HG02885 (cell line): ENCODE measurements around the gene PDZRN3.

Source experiments
- ATAC-seq: cut with Tn5 transposase; IDR thresholded peaks from one replicate; pipeline ENCODE4 v1.9.1; 2021; ENCODE audit warnings: mild to moderate bottlenecking; ENCODE audit not compliant: unreplicated experiment, poor library complexity

PDZRN3 gene

DNA sequence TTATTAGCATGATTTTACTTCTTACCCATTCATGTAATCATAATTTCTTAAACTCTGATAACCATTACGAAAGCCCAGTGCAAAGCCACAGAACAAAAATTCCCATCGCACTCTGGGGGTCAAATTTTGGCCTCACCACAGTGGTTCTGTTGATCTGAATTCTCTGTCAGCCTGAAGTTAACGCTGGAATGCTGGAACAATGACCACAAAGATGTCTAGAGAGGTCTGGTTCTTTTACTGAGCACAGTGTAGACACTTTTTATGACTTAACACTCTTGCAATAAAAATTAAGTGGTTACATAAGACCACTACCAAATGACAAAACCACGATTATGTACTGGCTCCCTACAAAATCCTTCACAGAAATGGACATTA lies 94.7 kb downstream of the PDZRN3 start:
- ATAC-seq: no peak

DNA sequence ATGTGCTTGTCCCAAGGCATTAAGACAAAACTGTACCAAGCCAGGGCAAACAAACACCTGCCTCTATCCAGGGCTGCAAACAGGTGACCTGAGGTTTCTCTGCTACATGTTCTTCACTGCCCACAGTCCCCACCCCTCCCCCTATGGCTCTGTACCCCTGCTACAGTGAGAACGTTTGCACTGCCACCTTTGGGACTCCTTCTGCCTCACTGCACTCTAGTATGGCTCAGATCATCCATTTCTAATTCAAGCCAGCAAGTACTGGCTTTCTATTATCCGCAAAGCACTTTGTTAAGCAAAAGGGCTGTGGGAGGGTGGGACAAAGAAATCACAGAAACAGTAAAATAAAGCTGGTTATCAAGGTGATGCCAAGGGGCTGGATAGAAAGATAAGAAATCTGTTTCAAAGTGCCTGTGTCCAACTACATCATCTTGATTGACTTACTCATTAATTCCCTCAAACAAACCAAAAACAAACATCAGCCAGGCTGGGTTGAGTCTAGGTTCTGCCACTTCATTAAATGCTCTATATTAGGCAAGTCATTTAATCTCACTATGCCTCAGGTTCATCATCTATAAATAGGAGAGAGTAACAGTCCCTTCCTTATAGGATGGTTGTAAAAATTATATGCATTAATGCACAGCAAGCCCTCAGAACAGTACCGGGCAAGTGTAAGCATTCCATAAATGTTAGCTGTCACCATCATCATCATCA lies 95.3 kb downstream of the PDZRN3 start:
- ATAC-seq: no peak

DNA sequence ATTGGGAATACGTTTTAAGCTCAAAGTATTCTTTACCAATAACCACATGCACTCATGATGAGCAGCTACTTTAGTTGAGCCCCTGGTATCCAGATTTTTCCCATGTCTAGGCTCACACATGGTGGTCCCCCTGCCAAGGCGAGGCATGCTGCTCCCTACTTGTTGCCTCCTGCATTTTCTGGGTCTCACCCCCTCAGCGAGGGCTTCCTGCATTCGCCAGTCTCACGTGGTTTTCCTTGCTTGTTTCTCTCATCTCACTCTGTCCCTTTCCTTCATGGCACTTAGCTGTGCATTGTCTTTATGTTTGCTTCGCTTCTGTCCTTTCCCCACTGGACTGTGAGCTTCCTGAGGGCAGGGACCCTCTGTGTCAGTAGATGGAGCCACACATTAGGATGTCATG lies 99.2 kb downstream of the PDZRN3 start:
- no peak for ATAC-seq

DNA sequence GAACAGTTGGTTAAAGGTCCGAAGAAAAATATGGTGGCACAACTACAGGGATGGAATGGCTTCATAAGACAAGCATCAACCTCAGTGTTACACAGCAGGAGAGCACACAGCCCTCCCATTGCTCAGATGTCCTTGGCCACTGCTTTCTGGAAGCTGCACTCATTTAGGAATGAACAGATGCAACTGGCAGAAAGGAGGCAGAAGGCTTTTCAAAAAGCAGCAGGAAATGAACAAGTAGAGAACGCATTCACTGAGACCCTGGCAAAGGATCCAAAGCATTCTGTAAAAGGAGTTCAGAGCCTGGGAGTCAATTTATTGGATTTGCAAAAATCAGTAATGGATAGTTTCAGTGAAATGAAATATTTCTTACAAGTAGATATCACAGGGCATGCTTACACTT lies 101.1 kb downstream of the PDZRN3 start:
- ATAC-seq: no peak

DNA sequence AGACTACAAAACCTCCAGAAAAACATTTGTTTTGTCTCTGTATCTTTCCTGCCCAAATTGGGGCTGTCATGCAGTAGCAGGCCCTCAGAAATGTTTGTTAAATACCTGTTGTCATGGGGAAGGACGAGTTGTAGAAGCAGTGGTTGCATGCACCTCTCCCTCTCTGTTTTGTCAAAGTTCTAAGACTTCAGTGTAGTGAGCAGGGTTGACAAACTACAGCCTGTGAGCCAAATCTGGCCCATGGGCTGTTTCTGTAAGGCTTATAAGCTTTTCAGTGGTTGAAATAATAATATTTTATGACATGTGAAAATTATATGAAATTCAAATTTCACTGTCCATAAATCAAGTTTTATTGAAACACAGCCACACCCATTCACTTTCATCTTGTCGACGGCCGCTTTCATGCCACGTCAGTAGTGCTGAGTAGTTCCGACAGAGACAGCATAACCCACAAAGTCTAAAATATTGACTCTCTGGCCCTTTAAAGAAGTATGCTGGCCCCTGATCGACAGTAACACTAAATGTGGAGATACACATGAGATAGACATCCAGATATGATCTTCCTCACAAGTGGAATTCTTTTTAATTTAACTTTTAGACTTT lies 102.9 kb downstream of the PDZRN3 start:
- ATAC-seq: no peak

DNA sequence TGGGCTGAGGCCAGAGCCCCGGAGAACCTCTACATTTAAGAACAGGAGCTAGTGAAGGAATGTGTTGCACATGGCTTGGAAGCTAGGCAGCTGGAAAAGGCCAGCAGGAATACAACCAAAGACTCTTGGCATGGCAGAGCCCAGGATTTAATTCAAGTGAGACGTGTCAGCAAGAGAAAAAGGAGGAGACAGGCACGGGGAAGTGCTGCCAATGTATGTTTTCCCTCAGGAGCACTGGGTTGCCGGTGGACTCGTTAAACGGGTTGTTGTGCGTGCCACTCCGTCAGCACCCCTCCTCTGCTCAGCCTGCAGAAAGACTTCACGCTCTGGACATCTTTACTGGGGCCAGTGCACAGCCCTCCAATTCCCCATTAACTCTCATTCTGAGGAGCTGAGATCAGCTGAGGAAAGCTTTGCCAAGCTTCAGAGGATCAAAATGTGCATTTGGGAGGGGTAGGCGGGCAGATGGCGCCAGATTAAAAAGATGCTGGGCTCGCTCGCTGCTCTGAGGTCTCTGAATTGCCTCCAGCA lies 103.7 kb downstream of the PDZRN3 start:
- ATAC-seq: no peak

DNA sequence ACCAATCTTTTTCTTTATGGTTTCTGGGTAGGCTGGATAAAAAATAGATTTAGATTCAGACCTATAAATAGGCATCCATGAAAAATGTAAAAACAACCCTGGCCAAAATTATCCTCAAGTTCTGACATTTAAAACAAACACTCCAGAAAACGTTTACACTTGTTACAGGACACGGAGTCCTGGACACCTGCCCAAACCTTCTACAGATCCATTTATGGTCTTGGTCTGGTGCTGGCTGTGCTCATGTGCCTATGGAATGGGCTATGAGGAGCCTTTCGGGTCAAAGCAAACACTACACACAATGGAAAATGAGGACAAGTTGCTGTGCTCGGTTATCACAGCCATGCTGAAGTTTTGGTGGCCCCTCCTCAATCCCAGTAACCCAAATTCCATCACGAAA lies 108.1 kb downstream of the PDZRN3 start:
- ATAC-seq: no peak

DNA sequence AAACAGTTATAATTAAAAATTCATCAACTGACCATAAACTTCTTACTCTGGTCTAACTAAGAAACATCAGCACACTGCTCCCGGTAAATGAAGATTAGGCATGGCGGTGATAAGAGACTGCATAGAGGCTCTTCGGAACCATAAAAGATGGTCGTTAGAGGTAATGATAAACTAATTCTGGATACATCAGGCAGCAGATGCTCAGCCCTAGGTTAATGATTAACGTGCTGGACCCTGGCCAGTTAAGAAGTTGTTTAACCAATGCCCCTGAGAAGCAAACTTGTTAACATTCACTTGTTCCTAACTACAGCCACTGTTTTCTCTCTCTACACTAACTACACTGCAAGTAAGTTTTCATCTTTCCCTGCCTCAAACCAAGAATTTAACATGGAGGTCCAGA lies 111.5 kb downstream of the PDZRN3 start:
- ATAC-seq: no peak

DNA sequence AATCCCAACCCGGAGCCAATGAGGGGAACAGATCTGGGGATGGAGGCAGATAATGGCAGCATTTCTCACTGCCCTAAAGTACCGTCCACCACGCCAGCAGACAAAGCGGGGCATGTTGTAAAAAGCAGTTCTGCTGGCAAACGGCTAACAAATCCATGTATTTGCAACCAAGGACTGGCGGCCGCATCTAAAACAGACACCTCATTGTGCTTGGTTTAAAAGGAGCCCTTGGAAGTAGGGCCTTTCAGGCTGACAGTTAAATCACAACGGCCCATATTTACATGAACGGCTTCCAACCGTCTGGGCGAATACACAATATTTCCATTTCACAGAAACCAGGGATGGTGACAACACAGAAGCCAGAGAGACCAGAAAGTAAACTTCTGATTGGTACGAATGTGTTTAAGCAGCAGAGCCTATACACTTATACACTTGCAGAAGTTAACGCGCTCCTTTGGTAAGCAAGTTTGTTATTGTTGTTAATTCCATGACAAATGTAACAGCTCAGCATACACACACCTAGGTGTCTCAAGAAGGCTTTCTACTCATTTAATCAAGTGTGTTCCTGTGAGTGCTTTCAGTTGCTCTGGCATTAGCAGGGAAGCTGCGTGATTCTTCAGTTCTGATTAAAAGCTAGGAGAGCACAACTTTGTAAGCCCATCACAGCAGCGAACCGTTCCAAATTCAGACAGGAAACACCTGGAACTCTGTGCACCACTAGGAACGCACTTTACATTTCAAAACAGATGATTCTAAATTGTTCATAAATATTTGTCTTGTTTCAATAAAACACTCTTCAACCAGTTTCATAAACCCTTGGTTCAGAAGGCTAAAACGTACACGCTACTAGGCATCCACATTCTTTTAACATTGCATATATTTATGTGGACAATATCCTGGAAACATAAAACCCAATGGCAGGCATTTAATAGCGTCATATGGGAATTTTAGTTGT lies 112.9 kb downstream of the PDZRN3 start:
- ATAC-seq: no peak

DNA sequence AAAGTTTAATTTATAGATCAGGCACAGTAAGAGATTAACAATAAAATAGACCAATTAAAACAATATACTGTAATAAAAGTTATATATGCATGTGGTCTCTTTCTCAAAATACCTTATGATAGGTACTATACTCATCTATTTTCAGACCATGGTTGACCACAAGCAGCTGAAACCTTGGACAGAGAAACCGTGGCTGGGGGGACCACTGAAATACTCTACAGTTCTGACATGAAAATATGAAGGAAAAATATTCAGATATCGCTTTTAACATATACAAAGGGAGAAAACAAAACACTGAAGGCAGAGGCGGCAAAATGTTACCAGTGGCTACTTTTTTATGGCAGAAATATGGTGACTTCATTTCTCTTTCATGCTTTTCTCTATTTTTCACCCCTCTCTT lies 114.0 kb downstream of the PDZRN3 start:
- no peak for ATAC-seq

DNA sequence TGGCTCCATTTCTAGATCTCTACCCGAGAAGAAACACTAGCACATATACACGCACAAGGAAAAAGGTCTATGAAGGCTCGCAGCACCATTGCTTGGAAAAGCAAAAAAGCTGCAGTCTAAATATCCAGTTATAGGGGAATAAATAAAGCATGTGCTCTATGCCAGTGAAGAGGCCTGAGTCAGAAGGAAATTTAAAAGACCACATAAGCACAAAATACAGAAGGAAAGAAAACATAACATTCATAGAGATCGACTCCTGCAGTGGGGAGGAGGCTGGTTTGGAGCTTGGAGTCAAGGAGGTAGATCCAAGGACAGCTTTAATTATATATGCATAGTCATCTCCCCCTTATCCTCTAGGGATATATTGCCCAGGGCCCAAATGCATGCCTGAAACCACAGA lies 114.4 kb downstream of the PDZRN3 start:
- ATAC-seq: no peak

DNA sequence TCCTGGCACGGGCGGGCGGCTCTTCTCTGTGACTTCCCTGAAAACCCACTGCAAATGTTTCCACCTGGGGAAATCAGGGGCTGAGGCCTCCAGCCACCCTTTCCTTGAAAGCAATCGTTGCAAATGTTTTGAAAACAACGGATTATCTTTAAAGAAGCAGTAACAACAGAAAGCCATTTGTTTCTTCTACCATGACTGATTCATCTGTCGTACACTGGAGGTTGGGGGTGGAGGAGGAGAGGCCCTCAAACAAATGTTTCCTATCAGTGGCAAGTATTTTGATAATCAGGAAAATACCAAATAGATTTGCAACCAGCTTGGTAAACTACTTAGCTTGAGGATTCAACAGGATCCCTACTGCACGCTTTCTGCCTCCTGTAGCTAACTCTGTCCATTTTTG lies 114.9 kb downstream of the PDZRN3 start:
- no peak for ATAC-seq

DNA sequence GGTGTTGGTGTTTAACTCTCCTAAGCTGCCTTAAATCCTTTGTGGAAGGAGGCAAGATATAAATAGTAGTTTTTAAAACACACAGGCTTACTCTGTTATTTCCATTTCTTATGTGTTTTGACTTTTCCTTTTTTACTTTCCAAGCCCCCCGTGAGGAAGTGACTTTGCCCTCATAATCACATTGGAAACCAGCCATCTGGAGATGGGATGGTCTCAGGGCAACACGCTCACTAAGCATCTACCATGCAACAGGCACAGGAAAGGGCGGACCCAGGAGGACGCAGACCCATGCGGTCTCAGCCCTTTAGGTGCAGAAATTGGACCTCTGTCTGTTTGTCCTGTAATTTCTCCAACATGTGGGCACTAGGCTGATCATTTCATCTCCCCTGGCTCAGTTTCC lies 115.7 kb downstream of the PDZRN3 start:
- ATAC-seq: no peak

DNA sequence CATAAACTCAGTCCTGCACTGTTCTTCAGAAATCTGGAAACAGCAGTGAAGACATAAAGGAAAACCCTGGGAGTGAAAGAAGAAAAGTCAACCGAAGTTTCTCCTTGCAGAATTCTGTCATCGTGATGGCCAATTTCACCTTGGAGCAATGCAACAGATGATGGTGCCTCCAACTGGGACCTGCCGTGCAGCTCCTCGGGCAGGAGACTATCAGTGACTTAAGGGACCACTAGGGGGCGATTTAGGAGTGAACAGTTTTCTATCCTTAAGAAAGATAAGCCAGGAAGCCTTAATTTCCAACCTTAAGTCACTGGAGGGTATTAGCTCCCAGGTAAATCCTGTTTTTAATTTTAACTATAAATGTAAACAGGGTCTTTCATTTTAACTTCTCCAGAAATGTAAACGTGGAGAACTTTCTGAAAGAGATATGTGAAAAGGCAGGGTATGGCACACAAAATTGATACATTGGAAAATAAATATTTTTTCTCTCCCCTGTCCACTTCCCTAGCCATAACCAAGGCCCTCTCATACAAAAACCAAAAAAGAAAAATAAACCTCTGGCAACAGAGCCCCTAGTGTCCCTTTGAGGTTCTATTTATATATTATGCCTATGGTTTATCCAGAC lies 116.3 kb downstream of the PDZRN3 start:
- peak; percentile 78 for ATAC-seq

DNA sequence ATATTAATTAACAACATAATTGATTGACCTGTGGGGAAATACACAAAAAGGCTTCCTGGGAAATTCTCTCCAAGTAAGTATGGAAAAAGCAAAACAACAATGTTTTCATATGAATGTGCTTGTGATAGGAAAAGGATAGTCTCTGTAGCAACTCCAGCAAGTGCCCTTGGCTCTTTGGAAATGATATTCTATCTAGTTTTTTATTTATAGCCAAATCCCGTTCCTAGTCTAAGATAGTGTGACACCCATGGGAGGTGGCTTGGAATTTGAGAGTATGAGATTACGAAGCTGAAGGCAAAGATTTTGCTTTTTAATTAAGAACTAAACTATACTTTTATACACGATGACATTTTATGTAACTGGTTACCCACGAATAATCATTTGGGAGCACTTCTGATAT lies 119.9 kb downstream of the PDZRN3 start:
- no peak for ATAC-seq

DNA sequence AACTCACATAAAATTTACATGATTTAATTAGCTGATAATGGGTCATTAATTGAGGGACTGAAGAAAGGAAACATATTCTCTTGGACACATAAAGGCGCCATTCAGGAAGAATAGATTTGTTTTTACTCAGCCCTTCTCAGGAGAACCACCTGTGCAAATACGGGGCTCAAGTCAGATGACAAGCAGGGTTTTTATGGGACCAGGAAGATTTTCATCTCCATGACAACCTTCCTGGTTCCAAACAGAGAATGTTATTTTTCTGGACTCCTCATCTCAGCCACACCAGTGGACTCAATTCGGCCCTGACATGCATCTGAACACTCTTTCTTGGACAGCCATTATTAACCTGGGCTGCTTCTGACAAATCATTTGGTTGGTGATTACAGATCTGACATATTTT lies 120.5 kb downstream of the PDZRN3 start:
- ATAC-seq: no peak

DNA sequence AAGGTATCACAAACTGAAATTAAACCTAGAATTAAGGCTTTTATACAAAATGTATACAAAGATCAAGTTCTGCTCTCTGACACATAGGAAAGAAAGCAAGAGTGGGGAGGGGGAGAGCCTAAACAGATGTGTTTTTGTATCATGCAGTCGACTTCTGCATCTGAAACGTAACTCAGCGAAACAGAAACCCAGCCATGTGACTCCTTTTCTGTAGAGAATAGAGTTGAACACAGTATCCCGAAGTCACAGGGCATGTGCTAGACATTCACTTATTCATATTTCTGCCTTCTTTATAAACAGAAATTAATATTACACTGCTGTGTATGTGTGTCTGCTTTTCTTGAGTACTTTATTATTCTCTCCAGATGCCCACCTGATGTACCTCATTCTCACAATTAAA lies 121.0 kb downstream of the PDZRN3 start:
- ATAC-seq: peak; percentile 40

DNA sequence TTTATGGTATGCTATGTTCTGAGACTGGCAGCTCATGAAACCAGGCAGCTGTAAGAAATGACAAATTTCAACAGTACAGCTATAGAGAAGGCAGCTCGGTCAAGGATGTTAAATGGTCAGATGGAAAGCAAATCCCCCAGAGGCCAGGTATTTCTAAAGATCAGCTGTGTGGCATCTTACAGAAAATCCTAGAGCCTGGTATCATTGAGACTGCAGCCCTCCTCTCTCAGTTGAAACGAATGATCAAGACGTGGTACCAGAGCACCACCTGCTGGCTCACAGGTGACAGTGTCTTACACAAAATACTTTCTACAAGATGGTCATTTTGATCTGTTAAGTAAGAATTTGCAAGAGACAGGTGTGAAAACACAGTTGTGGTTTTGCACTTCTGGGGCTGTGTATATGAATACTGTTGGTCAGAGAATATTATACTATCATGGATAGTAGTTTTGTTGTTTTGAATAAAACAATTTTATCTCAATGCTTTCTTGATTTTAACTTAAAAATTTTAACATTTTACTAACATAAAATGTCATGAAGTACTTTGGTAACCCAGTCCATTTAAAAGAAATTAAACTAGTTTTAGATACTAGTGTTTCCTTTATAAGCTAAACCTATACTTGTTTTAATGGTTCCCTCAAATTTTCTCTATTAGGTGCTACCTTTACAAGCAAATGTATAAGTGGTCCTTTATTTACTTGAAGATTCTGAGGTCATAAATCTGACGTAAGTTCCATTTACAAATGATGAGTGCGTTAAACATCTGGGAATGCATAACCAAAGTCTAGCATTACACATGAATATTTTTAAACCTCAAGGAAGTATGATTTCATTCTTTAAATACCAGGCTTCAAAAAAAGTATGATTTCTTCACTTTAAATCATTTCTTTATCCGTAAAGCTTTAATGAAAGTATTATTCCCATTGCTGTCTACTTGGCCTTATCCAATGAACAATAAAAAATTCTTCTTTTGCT lies 121.8 kb downstream of the PDZRN3 start:
- peak; percentile 64 for ATAC-seq

DNA sequence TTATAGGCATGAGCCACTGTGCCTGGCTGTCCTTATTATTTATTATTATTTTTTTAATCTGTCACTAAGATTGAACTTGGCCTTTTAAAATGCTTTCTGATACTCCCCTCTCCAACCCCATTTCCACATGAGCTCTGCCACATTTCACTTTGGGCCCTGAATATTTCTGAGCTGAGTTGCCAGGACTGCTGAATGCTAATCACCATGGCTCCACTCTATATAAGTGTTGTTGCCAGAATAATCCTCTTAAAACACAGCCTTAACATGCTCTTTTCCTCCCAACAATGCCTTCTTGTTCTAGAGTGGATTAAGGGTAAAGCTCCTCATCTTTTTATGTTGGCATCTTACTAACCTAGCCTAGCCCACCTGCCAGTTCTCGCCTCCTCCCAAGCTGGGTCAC lies 124.4 kb downstream of the PDZRN3 start:
- ATAC-seq: no peak
